HG03196 (cell line): ENCODE results near the gene NPBWR2.
A peak's percentile ranks its signal among the peaks of the same experiment; 100 is the strongest.

Experiments
- ATAC-seq: cut with Tn5 transposase; IDR thresholded peaks from one replicate; pipeline ENCODE4 v1.9.1; 2021; ENCODE audit not compliant: unreplicated experiment

The NPBWR2 gene

DNA sequence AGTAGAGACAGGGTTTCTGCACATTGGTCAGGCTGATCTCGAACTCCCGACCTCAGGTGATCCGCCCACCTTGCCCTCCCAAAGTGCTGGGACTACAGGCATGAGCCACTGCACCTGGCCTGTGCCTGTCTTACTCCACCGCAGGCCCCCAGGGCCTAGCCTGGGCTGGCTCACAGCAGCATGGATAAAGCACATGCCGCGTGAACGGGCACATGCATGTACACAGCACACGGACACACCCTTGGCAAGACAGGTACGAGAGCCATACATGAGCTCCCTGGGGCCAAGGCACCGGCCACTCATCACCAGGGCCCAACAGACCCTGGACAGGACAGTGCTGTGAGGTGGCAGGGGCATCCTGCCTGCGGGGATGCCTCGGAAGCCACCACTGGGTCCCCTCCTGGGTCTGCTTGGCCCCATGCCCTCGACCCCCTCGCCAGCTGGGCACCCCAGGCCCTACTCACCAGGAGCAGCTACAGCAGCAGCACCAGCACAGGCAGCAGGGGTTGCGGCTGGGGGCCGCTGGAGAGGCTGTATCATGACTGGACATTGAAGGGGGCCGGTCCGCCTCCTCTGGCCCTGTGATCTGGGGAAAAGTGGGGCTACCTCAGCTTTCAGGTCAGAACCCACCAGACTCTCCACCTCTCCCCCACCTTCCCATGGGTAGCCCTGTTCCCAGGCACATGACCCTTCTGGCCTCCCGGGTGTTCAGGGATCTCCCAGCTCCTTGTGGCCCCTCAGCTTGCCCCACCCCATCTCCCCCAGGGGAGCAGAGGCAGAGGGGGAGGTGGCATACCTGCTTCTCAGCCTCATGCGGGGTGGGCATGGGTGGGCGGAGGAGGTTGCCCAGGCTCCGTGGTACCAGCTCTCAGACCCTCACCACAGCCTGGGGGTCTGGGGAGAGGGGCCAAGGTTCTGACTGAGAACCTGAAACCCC, 31.0 kb downstream of the NPBWR2 start:
- ATAC-seq: no peak

DNA sequence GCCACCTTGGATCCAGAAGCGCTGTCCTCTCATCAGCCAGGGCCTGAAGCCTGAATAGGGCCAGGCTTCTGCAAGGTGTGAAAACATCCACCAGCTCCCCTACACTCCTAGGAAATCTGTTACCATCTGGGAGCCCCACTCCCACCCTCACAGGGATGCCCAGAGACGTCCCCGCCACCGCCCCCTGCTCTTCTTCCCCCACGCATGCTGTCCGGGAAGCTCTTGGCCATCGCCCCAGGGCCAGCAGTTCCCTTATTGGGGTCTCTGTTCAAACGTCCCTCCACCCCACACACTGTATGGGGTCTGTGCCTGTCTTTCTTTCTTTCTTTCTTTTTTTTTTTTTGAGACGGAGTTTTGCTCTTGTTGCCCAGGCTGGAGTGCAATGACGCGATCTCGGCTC, 31.8 kb downstream of the NPBWR2 start:
- no peak for ATAC-seq

- no peak for ATAC-seq
These were observed 32.4 kb downstream of the NPBWR2 start for GRCh38 chr20:64074963-64075362.

DNA sequence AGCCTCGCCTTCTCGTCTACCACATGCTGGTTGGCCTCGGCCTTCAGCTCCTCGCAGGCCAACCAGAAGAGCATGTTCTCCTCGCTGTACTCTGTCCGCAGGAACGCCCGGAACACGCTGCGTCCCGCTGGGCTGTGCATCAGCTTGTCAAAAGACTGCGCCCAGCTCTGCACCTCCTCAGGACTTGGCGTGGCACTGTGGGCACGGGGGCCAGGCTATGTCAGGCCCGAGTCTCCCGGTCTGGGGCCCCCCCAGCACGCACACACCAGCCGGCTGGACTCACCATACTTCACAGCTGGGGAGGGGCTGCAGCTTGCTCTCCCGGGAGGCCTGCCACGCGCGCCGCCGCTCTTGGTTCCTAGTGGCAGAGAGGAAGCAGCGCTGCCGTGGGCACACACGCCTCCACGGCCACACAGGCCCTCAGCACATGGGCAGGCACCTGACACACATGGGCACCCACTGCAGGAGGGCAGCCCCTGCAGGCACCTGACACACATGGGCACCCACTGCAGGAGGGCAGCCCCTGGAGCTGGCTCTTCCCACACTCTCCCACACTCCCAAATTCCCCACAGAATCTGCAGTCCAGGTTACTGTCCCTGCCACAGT, 33.1 kb downstream of the NPBWR2 start:
- ATAC-seq: no peak

DNA sequence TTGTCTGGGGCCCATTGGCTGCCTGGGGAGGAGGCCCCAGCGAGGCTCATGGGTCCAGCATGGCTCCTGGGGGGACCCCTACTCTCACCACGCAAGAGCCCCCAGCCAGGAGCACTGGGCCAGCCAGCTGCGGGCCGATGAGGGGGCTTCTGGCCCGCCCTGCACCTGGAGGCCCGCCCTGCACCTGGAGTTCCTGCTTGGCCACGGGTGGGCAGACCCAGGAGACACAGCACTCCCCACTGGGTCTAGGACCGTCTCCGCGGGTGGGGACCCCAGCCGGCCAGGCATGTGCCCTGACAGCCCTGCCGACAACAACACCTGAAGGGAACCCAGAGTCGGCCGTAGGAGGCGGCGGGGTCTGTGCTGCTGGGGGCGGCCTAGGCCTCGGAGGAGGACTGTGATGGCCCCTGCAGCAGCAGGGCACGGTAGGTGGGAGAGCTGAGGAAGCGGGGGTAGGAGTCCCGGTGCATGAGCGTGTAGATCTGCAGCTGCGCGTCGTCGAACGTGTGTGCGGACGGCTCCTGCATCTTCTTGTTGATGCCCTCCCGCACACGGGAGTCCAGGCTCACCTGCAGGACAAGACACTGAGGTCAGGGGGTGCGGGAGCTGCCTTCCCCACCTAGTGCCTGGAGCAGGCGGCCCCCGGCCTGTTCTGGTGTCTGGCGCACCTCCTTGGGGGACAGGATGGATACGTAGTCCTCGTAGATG, 33.7 kb downstream of the NPBWR2 start:
- ATAC-seq: no peak

GRCh38 chr20:64072498-64073063, 34.8 kb downstream of the NPBWR2 start:
- ATAC-seq: no peak

GRCh38 chr20:64071341-64072332, 35.7 kb downstream of the NPBWR2 start:
- no peak for ATAC-seq

DNA sequence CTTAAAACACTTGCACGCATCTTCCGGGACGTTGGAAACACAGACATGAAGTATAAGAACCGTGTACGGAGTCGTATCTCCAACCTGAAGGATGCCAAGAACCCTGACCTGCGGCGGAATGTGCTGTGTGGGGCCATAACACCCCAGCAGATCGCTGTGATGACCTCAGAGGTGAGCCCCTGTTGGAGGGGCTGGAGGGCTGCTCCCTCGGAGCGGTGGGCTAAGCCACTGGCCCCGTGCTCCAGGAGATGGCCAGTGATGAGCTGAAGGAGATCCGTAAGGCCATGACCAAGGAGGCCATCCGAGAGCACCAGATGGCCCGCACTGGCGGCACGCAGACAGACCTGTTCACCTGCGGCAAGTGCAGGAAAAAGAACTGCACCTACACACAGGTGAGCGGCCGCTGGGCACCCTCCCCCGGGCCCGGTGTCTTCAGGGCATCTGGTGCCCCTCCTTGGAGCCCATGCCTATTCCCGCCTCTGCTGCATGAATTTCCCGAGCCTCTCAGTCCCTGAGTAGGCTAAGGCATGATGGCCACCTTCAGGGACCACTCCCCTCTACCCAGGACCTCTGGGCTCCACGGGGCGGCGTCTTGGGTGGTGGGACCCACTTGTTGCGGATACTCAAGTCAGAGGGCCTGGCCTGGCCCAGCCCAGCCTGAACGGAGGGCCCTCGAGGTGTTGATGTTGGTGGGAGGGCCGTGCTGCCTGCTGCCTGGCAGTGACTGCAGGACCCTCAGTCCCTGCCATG, 36.9 kb downstream of the NPBWR2 start:
- ATAC-seq: no peak

GRCh38 chr20:64069614-64070243, 37.6 kb downstream of the NPBWR2 start:
- no peak for ATAC-seq

- ATAC-seq: no peak
These were observed 38.2 kb downstream of the NPBWR2 start for GRCh38 chr20:64069209-64069613.

DNA sequence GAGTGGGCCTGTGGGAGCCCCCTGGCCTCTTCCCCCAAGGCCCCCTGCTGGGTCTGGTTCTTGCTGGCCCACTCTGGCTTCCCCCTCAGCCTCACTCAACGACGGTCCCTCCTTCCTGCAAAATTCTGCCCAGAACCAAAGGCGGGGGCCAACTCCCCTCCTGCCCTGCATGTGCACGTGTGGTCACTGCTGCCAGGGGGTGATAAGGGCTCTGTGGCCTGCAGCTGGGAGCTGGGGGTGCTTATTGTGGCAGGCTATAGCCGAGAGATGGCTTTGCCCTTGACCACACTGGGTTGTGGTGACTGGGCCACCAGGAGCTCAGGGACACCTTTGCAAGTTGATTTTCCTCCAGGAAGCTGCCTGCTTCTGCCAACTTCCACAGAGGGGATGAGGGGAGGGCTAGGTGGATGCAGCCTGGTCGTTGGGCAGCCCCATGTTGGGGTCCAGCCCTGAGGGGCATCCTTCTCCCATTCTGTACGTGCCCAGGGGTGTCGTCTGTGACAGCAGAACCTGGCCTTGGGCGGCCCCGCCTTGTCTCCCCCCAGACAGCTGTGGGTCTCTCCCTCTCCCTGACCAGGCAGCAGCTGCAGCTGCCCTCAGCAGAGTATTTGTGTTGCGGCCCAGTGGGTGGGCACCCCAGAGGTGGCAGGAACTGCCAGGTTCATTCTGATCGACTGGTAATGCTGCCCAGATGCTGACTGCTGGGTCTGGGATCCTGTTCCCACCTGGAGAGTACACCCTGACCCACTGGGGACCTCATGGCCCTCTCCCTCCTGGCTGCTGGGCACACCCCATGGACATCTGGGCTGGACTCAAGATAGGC, 38.8 kb downstream of the NPBWR2 start:
- ATAC-seq: no peak

DNA sequence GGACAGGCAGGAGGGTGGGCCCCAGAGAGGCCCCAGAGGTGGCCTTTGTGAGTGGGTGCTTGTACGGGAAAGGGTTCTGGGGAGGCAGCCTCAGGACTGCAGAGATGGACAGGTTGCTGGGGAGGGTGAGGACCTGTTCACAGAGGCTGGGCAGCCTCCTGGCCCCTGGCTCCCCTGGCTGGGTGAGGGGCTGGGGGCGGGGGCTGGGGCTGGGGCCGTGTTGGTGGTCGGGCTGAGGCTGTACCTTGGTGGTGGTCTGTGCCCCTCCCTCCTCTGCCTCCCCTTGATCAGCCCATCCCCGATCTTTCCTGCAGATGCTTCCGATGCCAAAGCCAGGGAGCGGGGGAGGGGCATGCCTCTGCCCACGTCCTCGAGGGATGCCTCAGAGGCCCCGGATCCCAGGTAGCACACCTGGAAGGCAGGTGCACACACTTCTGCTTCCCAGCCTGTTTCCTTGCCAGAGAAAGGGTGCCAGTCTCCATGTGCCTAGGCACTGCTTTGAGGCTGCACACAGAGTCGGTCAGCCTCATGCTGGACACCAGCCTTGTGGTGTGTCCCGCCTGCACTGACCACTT, 39.5 kb downstream of the NPBWR2 start:
- no peak for ATAC-seq

DNA sequence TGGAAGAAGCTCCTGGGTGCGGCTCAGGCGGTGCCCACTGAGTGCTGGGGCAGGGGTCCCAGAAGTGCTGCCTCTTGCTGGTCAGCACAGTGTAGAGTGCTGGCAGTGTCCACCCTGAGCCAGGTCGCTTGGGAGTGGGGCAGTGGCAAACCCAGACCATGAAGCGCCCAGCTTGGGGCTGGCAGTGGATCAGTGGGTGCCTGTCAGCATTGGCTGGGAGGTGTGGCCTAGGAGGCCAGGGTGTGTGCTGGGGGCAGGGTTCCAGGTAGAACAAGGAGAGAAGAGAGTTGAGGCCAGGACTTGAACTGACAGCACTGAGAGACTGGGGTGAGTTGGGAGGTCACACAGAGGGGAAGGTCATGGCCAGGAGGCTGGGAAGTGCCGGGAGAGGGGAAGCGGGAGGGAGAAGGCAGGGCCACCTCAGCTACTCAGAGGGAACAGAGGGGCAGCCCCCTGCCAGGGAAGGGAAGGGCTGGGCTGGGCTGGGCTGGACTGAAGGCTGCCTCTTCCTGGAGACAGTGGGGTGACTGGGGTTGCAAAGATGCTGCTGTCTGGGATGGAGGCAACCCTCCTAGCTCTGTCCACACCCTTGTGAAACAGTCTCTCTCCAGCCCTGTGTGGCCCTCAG, 40.2 kb downstream of the NPBWR2 start:
- no peak for ATAC-seq

GRCh38 chr20:64065974-64066343, 41.4 kb downstream of the NPBWR2 start:
- peak; percentile 34 for ATAC-seq

DNA sequence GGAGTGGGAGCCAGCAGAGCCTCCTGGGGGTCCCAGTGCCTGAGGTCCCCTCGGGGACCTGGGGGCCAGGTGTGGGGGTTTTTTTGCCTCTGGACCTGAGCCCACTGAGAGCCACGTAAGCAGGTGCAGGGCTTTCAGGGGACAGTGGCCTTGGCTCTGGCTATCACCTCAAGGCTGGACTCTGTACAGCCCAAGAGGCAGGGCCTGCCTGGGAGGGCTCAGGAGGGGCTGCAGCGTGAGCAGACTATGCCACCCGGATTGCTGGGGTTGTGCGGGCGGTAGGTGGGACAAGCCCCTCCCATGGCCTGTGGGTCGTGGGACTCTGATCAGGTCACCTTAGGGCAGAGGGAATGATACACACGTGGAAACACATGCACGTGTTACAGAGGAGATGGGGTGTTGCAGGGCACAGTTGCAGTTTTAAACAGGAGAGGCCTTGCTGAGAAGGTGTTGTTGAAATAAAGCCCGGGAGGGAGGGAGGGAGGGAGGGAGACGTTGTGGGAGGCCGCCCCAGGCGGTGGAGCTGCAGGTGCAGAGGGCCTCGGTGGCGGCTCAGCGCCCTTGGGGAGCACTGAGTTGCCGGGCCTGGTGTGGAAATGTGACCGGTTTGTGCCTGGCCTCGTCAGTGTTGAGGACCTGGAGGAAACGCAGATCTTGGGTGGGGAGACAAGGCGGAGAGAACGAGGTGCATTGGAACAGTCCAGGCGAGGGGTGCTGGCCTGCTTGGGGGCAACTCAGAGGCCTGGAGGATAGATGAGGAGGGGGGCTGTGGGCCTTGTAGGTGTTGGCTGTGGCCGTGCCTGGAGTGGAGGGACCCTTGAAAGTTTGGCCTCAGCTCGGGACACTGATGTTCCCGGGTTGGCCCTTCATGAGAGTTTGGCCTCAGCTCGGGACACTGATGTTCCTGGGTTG, 42.0 kb downstream of the NPBWR2 start:
- no peak for ATAC-seq

DNA sequence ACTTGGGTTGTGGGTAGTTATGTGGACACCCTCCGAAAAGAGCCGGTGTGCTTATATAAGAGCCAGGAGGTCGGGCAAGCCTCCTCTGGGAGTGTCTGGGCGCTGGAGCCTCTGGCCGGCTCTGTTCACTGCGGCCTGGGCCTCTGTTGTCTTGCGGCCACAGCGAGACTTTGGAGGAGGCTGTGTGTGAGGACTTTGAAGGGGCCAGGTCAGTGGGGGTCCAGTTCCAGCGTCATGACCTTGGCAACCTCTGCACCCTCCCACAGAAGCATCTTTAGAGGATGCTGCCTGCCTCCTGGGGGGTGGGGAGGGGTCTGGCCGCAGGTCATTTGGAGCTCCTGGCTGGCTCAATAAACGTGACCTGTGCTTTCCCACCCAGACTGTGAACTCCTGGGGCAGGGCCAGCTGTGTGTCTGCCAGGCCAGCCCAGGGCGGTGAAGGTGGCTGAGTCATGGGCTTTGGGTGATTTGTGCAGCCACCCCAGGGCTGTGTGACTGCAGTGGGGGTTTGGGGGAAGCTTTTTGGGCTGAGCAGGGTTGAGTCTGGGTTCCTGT, 43.1 kb downstream of the NPBWR2 start:
- no peak for ATAC-seq
